Measurements from ENCODE around the gene PDZD11. TPM values are rescaled to one million over a fixed set of nuclear protein-coding genes. Genes with fewer than 3 reads are reported as not detected.
"Not testable (repeated sequence)": the region's sequence is repeated elsewhere in the genome, so short reads cannot be mapped to it uniquely, and the experiment has no call there.

The PDZD11 gene
- total RNA-seq, 1 experiment from 2014 or later: 105 TPM

GRCh38 chrX:70257423-70258288 is 32.1 kb downstream of the PDZD11 start:
- no peak for DNase-seq (ENCODE audit: low spot score)

- no peak for DNase-seq (ENCODE audit: low spot score)
Measured at GRCh38 chrX:70255452-70255851, 34.3 kb downstream of the PDZD11 start.

- DNase-seq (ENCODE audit: low spot score): no peak
Measured at GRCh38 chrX:70254909-70255308, 34.8 kb downstream of the PDZD11 start.

- no peak for DNase-seq (ENCODE audit: low spot score)
Measured at GRCh38 chrX:70254063-70254400, 35.7 kb downstream of the PDZD11 start.

- DNase-seq (ENCODE audit: low spot score): peak; percentile 14
Measured at GRCh38 chrX:70253377-70254062, 36.2 kb downstream of the PDZD11 start.

- no peak for DNase-seq (ENCODE audit: low spot score)
Measured at GRCh38 chrX:70252491-70252890, 37.2 kb downstream of the PDZD11 start.

- DNase-seq (ENCODE audit: low spot score): no peak
Measured at GRCh38 chrX:70247252-70247651, 42.5 kb downstream of the PDZD11 start.

GRCh38 chrX:70244881-70245280 is 44.8 kb downstream of the PDZD11 start:
- no peak for DNase-seq (ENCODE audit: low spot score)

- DNase-seq (ENCODE audit: low spot score): not testable (repeated sequence)
Measured at GRCh38 chrX:70243601-70244000, 46.1 kb downstream of the PDZD11 start.

GRCh38 chrX:70241501-70241900 is 48.2 kb downstream of the PDZD11 start:
- DNase-seq (ENCODE audit: low spot score): no peak

GRCh38 chrX:70240751-70241150 is 49.0 kb downstream of the PDZD11 start:
- no peak for DNase-seq (ENCODE audit: low spot score)

Other genes with a start within 250 kb of the PDZD11 start
- gene AWAT2, start 240.0 kb downstream of the PDZD11 start, total RNA-seq (2014; rRNA removed; shearing (Covaris generic)): not detected in 2 replicates
- gene OTUD6A, start 227.5 kb downstream of the PDZD11 start, total RNA-seq (2014; rRNA removed; shearing (Covaris generic)): not detected in 2 replicates
- gene IGBP1, start 156.5 kb downstream of the PDZD11 start, total RNA-seq (2014; rRNA removed; shearing (Covaris generic)): 44.1 and 45.0 TPM in 2 replicates
- not detected in 2 replicates for gene DGAT2L6, start 112.4 kb downstream of the PDZD11 start, total RNA-seq (2014; rRNA removed; shearing (Covaris generic))
- gene AWAT1, start 55.3 kb downstream of the PDZD11 start, total RNA-seq (2014; rRNA removed; shearing (Covaris generic)): not detected in 2 replicates
- gene P2RY4, start 29.7 kb downstream of the PDZD11 start, total RNA-seq (2014; rRNA removed; shearing (Covaris generic)): not detected in 2 replicates
- gene ARR3, start 21.6 kb downstream of the PDZD11 start, total RNA-seq (2014; rRNA removed; shearing (Covaris generic)): not detected in 2 replicates
- not detected in 2 replicates for gene RAB41, start 7.8 kb downstream of the PDZD11 start, total RNA-seq (2014; rRNA removed; shearing (Covaris generic))
- 44.8 and 51.2 TPM in 2 replicates for gene KIF4A, start 177 bp upstream of the PDZD11 start, total RNA-seq (2014; rRNA removed; shearing (Covaris generic))
- 0.07 and 0.12 TPM in 2 replicates for gene GDPD2, start 133.4 kb upstream of the PDZD11 start, total RNA-seq (2014; rRNA removed; shearing (Covaris generic))
- 10.2 and 11.9 TPM in 2 replicates for gene DLG3, start 154.9 kb upstream of the PDZD11 start, total RNA-seq (2014; rRNA removed; shearing (Covaris generic))

Measured in A172 (cell line).